SK-MEL-5 (cell line): ENCODE measurements around the gene GABRR3. TPM values are rescaled to one million over a fixed set of nuclear protein-coding genes. Genes with fewer than 3 reads are reported as not detected.

Source experiments
- DNase-seq: peaks from one replicate; pipeline ENCODE4 v3.0.0-alpha.2; 2016; ENCODE audit warnings: low read depth, low spot score
- in situ Hi-C: cut with HindIII; loops from 2 replicates; pipeline ENCODE4 v1.10.0; 2016; ENCODE audit warnings: low sequenced_read_pairs, high pct_unique_total_duplicates, low pct_unique_long_range_greater_than_20kb
- total RNA-seq: library from RNA; depleted of rRNA; stranded (reverse); fragments of >200 nt; shearing (Covaris generic); gene quantifications from 2 replicates; pipeline ENCODE4 v1.2.3, GENCODE V29; 2014

The GABRR3 gene
- total RNA-seq, 1 experiment from 2014 or later, result not detected

- in situ Hi-C loops, result no loop called here
- peak; percentile 68 for DNase-seq
These were observed 63.2 kb downstream of the GABRR3 start, which contains the start of gene RIOX2 for GRCh38 chr3:97971679-97972567. Gene RIOX2 (minus strand): TSS chr3:97972431. CDS start chr3:97967593, 4,838 bp downstream.

- DNase-seq, result no peak
- in situ Hi-C loops, result no loop called here
These were observed 64.0 kb downstream of the GABRR3 start for GRCh38 chr3:97970956-97971620.

GRCh38 chr3:97970156-97970555 lies 65.0 kb downstream of the GABRR3 start:
- in situ Hi-C loops, result no loop called here
- no peak for DNase-seq

- no peak for DNase-seq
- in situ Hi-C loops, result no loop called here
These were observed 65.6 kb downstream of the GABRR3 start for GRCh38 chr3:97969541-97969940.

- DNase-seq, result no peak
- in situ Hi-C loops, result no loop called here
These were observed 66.7 kb downstream of the GABRR3 start for GRCh38 chr3:97968376-97968775.

GRCh38 chr3:97967966-97968365 lies 67.1 kb downstream of the GABRR3 start:
- in situ Hi-C loops, result no loop called here

GRCh38 chr3:97960993-97961766 lies 73.9 kb downstream of the GABRR3 start:
- no peak for DNase-seq
- in situ Hi-C loops, result no loop called here

More at GRCh38 chr3:97967966-97968365, 67.1 kb downstream of the GABRR3 start:
- DNase-seq, result no peak

- in situ Hi-C loops, result no loop called here
- DNase-seq, result no peak
These were observed 74.6 kb downstream of the GABRR3 start for GRCh38 chr3:97960551-97960950.

GRCh38 chr3:97959872-97960271 lies 75.2 kb downstream of the GABRR3 start:
- no peak for DNase-seq
- in situ Hi-C loops, result no loop called here

- DNase-seq, result no peak
- in situ Hi-C loops, result no loop called here
These were observed 76.3 kb downstream of the GABRR3 start for GRCh38 chr3:97958796-97959195.

GRCh38 chr3:97958396-97958795 lies 76.7 kb downstream of the GABRR3 start:
- no peak for DNase-seq
- in situ Hi-C loops, result no loop called here

- no peak for DNase-seq
- in situ Hi-C loops, result no loop called here
These were observed 77.4 kb downstream of the GABRR3 start for GRCh38 chr3:97957617-97958311.

- no peak for DNase-seq
- in situ Hi-C loops, result no loop called here
These were observed 79.1 kb downstream of the GABRR3 start for GRCh38 chr3:97956051-97956450.

- in situ Hi-C loops, result no loop called here
- peak; percentile 22 for DNase-seq
These were observed 80.8 kb downstream of the GABRR3 start for GRCh38 chr3:97954228-97954827.

- DNase-seq, result no peak
- in situ Hi-C loops, result no loop called here
These were observed 82.2 kb downstream of the GABRR3 start for GRCh38 chr3:97952872-97953271.

- in situ Hi-C loops, result no loop called here
- no peak for DNase-seq
These were observed 82.8 kb downstream of the GABRR3 start for GRCh38 chr3:97952280-97952679.

- in situ Hi-C loops, result no loop called here
These were observed 84.8 kb downstream of the GABRR3 start for GRCh38 chr3:97950360-97950759.

More at GRCh38 chr3:97950360-97950759, 84.8 kb downstream of the GABRR3 start:
- no peak for DNase-seq
